HepG2 (cell line): Measurements from ENCODE around the gene RAB42. TPM values are rescaled to one million over a fixed set of nuclear protein-coding genes. Genes with fewer than 3 reads are reported as not detected.

Experiments used
- BHLHE40 ChIP-seq: IDR thresholded peaks from 2 replicates; pipeline ENCODE4 v1.6.1; 2011; ENCODE audit warnings: low read length, improper control_type of control experiment
- CBX1 ChIP-seq: IDR thresholded peaks from one replicate; pipeline ENCODE4 v1.6.1; 2016; ENCODE audit warnings: antibody characterized with exemption, low read depth
- JARID2 ChIP-seq: sonication (generic); formaldehyde crosslinking; IDR thresholded peaks from 2 replicates; pipeline ENCODE4 v1.8.1; 2023; ENCODE audit warnings: missing genetic modification reagents, inconsistent platforms; ENCODE audit not compliant: insufficient replicate concordance
- KAT8 ChIP-seq: IDR thresholded peaks from 2 replicates; pipeline ENCODE4 v1.6.1; 2016; ENCODE audit warnings: missing genetic modification reagents, missing compliant biosample characterization
- NR2C2 ChIP-seq: sonication (generic); formaldehyde crosslinking; IDR thresholded peaks from 2 replicates; pipeline ENCODE4 v1.4.0; 2020; ENCODE audit warnings: missing genetic modification reagents, mild to moderate bottlenecking, moderate library complexity, borderline replicate concordance
- PATZ1 ChIP-seq: sonication (generic); formaldehyde crosslinking; IDR thresholded peaks from 2 replicates; pipeline ENCODE4 v1.4.0; 2020; ENCODE audit warnings: missing genetic modification reagents
- PAWR ChIP-seq: sonication (generic); formaldehyde crosslinking; IDR thresholded peaks from 2 replicates; pipeline ENCODE4 v1.4.0; 2020; ENCODE audit warnings: missing genetic modification reagents, mild to moderate bottlenecking, borderline replicate concordance
- PITX1 ChIP-seq: sonication (generic); formaldehyde crosslinking; IDR thresholded peaks from 2 replicates; pipeline ENCODE4 v1.5.1; 2020; ENCODE audit warnings: mild to moderate bottlenecking, missing genetic modification reagents
- PRPF4 ChIP-seq: fragments of 200-400 bp; formaldehyde crosslinking; IDR thresholded peaks from 2 replicates; pipeline ENCODE4 v1.6.1; 2016; ENCODE audit warnings: low read length, low read depth; ENCODE audit not compliant: poor library complexity, severe bottlenecking
- SIN3A ChIP-seq: IDR thresholded peaks from 2 replicates; pipeline ENCODE4 v1.6.1; 2011; ENCODE audit warnings: low read depth, mild to moderate bottlenecking, control low read depth, low read length, borderline replicate concordance
- SMAD1 ChIP-seq: sonication (generic); formaldehyde crosslinking; IDR thresholded peaks from 2 replicates; pipeline ENCODE4 v1.4.0; 2020; ENCODE audit warnings: missing genetic modification reagents, low read depth, mild to moderate bottlenecking, borderline replicate concordance
- TBL1XR1 ChIP-seq: fragments of 150-350 bp; IDR thresholded peaks from 2 replicates; pipeline ENCODE4 v1.6.1; 2014; ENCODE audit warnings: borderline replicate concordance, low read length; ENCODE audit not compliant: partially characterized antibody
- TBX3 ChIP-seq: fragments of 450-650 bp; IDR thresholded peaks from 2 replicates; pipeline ENCODE4 v1.6.1; 2017; ENCODE audit warnings: antibody characterized with exemption, mild to moderate bottlenecking, inconsistent platforms, borderline replicate concordance
- ZBTB8A ChIP-seq: sonication (generic); formaldehyde crosslinking; IDR thresholded peaks from 2 replicates; pipeline ENCODE4 v1.4.0; 2020; ENCODE audit warnings: mild to moderate bottlenecking, low read depth, missing genetic modification reagents, borderline replicate concordance
- ZMAT3 ChIP-seq: sonication (generic); formaldehyde crosslinking; conservative IDR thresholded peaks from 2 replicates; pipeline ENCODE4 v1.7.0; 2021; ENCODE audit warnings: missing genetic modification reagents
- ZNF121 ChIP-seq: sonication (generic); formaldehyde crosslinking; IDR thresholded peaks from 2 replicates; pipeline ENCODE4 v1.5.0; 2020; ENCODE audit warnings: mild to moderate bottlenecking, missing genetic modification reagents
- ZNF160 ChIP-seq: sonication (generic); formaldehyde crosslinking; IDR thresholded peaks from 2 replicates; pipeline ENCODE4 v1.8.0; 2022; ENCODE audit warnings: mild to moderate bottlenecking, inconsistent platforms, missing genetic modification reagents
- ZNF260 ChIP-seq: sonication (generic); formaldehyde crosslinking; IDR thresholded peaks from 2 replicates; pipeline ENCODE4 v1.4.0; 2020; ENCODE audit warnings: missing genetic modification reagents, low read depth, mild to moderate bottlenecking, borderline replicate concordance
- ZNF3 ChIP-seq: IDR thresholded peaks from 2 replicates; pipeline ENCODE4 v1.7.0; 2017; ENCODE audit warnings: inconsistent platforms
- ZNF543 ChIP-seq: sonication (generic); formaldehyde crosslinking; IDR thresholded peaks from 2 replicates; pipeline ENCODE4 v1.4.0; 2020; ENCODE audit warnings: mild to moderate bottlenecking, missing genetic modification reagents
- ZNF563 ChIP-seq: sonication (generic); formaldehyde crosslinking; IDR thresholded peaks from 2 replicates; pipeline ENCODE4 v1.8.0; 2022; ENCODE audit warnings: mild to moderate bottlenecking, moderate library complexity, missing genetic modification reagents
- ZNF570 ChIP-seq: sonication (generic); formaldehyde crosslinking; IDR thresholded peaks from 2 replicates; pipeline ENCODE4 v1.4.0; 2020; ENCODE audit warnings: mild to moderate bottlenecking, missing genetic modification reagents, borderline replicate concordance
- ZNF720 ChIP-seq: sonication (generic); formaldehyde crosslinking; IDR thresholded peaks from 2 replicates; pipeline ENCODE4 v1.4.0; 2020; ENCODE audit warnings: missing genetic modification reagents
- ZNF776 ChIP-seq: sonication (generic); formaldehyde crosslinking; IDR thresholded peaks from 2 replicates; pipeline ENCODE4 v1.4.0; 2020; ENCODE audit warnings: mild to moderate bottlenecking, missing genetic modification reagents
- ZNF878 ChIP-seq: sonication (generic); formaldehyde crosslinking; IDR thresholded peaks from 2 replicates; pipeline ENCODE4 v1.8.1; 2023; ENCODE audit warnings: mild to moderate bottlenecking, missing genetic modification reagents, moderate library complexity
- polyA plus RNA-seq, 8 experiments: library from polyadenylated mRNA; depleted of rRNA in 3 of 8; stranded (reverse) in 7 of 8; unstranded in 1 of 8; fragments of >200 nt; fragmentation: Illumina TruSeq in 4 of 8; extraction: Trizol in 4 of 8; gene quantifications; 2 replicates each; pipeline versions ENCODE4 v1.2.1 to v1.2.3, GENCODE V29; 2011 to 2016; ENCODE audit warnings: low read depth in 4 of 8, missing spikeins in 1 of 8, mixed read lengths in 1 of 8; ENCODE audit not compliant: insufficient read depth in 1 of 8
- total RNA-seq, 5 experiments: library from RNA; depleted of rRNA; stranded (reverse); fragments of >200 nt; fragmentation: Illumina TruSeq; extraction: Trizol; gene quantifications; 2 replicates each; pipeline ENCODE4 v1.2.3, GENCODE V29; 2016; ENCODE audit warnings: low read depth in 1 of 5
- TF ChIP-seq, protein P1 (sequence below), 2 experiments: sonication (generic) in 1 of 2; formaldehyde crosslinking in 1 of 2; IDR thresholded peaks; 2 replicates each; pipeline versions ENCODE4 v1.5.1 to v1.6.1; 2011 to 2020; ENCODE audit warnings: borderline replicate concordance in 1 of 2, low read depth in 1 of 2, low read length in 1 of 2, mild to moderate bottlenecking in 1 of 2, missing genetic modification reagents in 1 of 2, moderate library complexity in 1 of 2

Gene RAB42
- total and polyA plus RNA-seq, 2 of the 13 experiments (the other 11 are each of a cell fraction or from before 2014, with no cell fraction given): 10.4 to 166 TPM

- TF ChIP-seq ZNF570 (CRISPR knock-in tag): no peak
- TF ChIP-seq ZNF776 (CRISPR knock-in tag): 0 out of 2 replicates have a peak, but pooled peaks have one; percentile 31
- no peak for TF ChIP-seq SIN3A
- no peak for TF ChIP-seq ZNF878 (CRISPR knock-in tag)
- no peak for TF ChIP-seq ZNF260 (CRISPR knock-in tag)
- TF ChIP-seq ZNF563 (CRISPR knock-in tag): no peak; the same call in 1 of the 2 replicates
- TF ChIP-seq BHLHE40: no peak
- TF ChIP-seq, protein P1, sequence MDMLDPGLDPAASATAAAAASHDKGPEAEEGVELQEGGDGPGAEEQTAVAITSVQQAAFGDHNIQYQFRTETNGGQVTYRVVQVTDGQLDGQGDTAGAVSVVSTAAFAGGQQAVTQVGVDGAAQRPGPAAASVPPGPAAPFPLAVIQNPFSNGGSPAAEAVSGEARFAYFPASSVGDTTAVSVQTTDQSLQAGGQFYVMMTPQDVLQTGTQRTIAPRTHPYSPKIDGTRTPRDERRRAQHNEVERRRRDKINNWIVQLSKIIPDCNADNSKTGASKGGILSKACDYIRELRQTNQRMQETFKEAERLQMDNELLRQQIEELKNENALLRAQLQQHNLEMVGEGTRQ (IDR thresholded peaks at IDR 0.05; ENCODE audit: low read depth, low read length): no peak
- TF ChIP-seq, protein P1 (CRISPR knock-in tag; IDR thresholded peaks at IDR 0.05; ENCODE audit: borderline replicate concordance): no peak
- no peak for TF ChIP-seq TBL1XR1
- no peak for TF ChIP-seq ZNF3 (CRISPR knock-in tag)
- no peak for TF ChIP-seq ZNF720
- TF ChIP-seq ZNF543 (CRISPR knock-in tag): no peak
- TF ChIP-seq PRPF4: no peak
- no peak for TF ChIP-seq KAT8 (CRISPR knock-in tag)
- no peak for TF ChIP-seq PAWR (CRISPR knock-in tag)
- no peak for TF ChIP-seq ZNF160 (CRISPR knock-in tag)
- no peak for TF ChIP-seq CBX1
- no peak for TF ChIP-seq TBX3
- TF ChIP-seq SMAD1 (CRISPR knock-in tag): no peak
- no peak for TF ChIP-seq NR2C2
- no peak for TF ChIP-seq ZBTB8A (CRISPR knock-in tag)
- TF ChIP-seq ZMAT3 (CRISPR knock-in tag): no peak
- TF ChIP-seq PATZ1 (CRISPR knock-in tag): peak; percentile 68
- TF ChIP-seq JARID2 (CRISPR knock-in tag): no peak
- no peak for TF ChIP-seq PITX1 (CRISPR knock-in tag)
- TF ChIP-seq ZNF121 (CRISPR knock-in tag): no peak
Observed at GRCh38 chr1:28591708-28592320, at the start of gene RAB42 (continued).
